Progenitor cell of endocrine pancreas (in vitro differentiated cells): ENCODE results near the gene ACTBL2. TPM values are rescaled to one million over a fixed set of nuclear protein-coding genes. Genes with fewer than 3 reads are reported as not detected.

ENCODE experiments used
- DNase-seq: peaks from one replicate; pipeline ENCODE4 v3.0.0; 2021; ENCODE audit warnings: low spot score; ENCODE audit not compliant: unreplicated experiment
- H3K27ac Mint-ChIP-seq: 2 replicates; pipeline ENCODE4 v1.8.0; 2021; ENCODE audit warnings: mild to moderate bottlenecking, moderate library complexity, mixed read lengths
- H3K27me3 Mint-ChIP-seq: 2 replicates; pipeline ENCODE4 v1.8.0; 2021; ENCODE audit warnings: mixed read lengths
- H3K36me3 Mint-ChIP-seq: 2 replicates; pipeline ENCODE4 v1.8.0; 2022; ENCODE audit warnings: mixed read lengths; ENCODE audit not compliant: insufficient read depth
- H3K4me1 Mint-ChIP-seq: 2 replicates; pipeline ENCODE4 v1.8.0; 2021; ENCODE audit warnings: low read depth, mixed read lengths
- H3K4me3 Mint-ChIP-seq: 2 replicates; pipeline ENCODE4 v1.8.0; 2021; ENCODE audit warnings: low read depth, mild to moderate bottlenecking, moderate library complexity, mixed read lengths
- H3K9me3 Mint-ChIP-seq: 2 replicates; pipeline ENCODE4 v1.8.0; 2021; ENCODE audit warnings: low read depth, mixed read lengths
- total RNA-seq: library from RNA; stranded (reverse); gene quantifications from 2 replicates; pipeline ENCODE4 v1.2.1, GENCODE V29; 2021
- TF ChIP-seq, protein P1 (sequence below): fragments of 200-600 bp; sonication (generic); IDR thresholded peaks from one replicate; pipeline ENCODE4 v1.5.0; 2021; ENCODE audit warnings: antibody characterized with exemption, mild to moderate bottlenecking; ENCODE audit not compliant: unreplicated experiment

The ACTBL2 gene
- total RNA-seq, 1 donor from 2014 or later: not detected

DNA sequence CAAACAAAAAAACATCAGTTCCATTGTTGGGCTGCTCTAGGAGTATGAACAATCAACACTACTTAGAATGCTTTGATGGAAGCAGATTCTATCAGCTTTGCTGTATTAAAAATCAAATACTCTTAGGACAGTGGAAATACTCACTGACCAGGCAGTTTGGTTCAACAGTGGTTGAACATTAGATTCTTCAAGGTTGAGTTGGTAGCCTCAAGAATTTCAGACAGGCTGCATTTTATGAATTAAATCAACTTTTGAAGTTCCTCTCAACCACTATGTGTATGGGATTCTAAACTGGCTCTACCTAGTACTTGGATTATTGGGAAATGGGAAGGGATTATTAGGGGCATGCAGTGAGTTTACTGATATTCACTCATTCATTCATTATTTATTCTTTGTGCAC is 35.0 kb downstream of the ACTBL2 start:
- TF ChIP-seq, protein P1, sequence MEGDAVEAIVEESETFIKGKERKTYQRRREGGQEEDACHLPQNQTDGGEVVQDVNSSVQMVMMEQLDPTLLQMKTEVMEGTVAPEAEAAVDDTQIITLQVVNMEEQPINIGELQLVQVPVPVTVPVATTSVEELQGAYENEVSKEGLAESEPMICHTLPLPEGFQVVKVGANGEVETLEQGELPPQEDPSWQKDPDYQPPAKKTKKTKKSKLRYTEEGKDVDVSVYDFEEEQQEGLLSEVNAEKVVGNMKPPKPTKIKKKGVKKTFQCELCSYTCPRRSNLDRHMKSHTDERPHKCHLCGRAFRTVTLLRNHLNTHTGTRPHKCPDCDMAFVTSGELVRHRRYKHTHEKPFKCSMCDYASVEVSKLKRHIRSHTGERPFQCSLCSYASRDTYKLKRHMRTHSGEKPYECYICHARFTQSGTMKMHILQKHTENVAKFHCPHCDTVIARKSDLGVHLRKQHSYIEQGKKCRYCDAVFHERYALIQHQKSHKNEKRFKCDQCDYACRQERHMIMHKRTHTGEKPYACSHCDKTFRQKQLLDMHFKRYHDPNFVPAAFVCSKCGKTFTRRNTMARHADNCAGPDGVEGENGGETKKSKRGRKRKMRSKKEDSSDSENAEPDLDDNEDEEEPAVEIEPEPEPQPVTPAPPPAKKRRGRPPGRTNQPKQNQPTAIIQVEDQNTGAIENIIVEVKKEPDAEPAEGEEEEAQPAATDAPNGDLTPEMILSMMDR: no peak
- Mint-ChIP-seq H3K4me3 (no peak overlapping the region), H3K27ac (no peak overlapping the region), H3K4me1 (peaks cover 9% of the 10 kb centered on the region), H3K36me3 (no peaks in the 10 kb centered on the region), H3K9me3 (peaks cover 2% of the 10 kb centered on the region), H3K27me3 (no peaks in the 10 kb centered on the region)
- DNase-seq: no peak

- TF ChIP-seq, protein P1: no peak
- no peaks in the 10 kb centered on the region for H3K36me3 Mint-ChIP-seq
- DNase-seq: no peak
- no peaks in the 10 kb centered on the region for H3K27me3 Mint-ChIP-seq
- peaks cover 9% of the 10 kb centered on the region for H3K4me1 Mint-ChIP-seq
- H3K9me3 Mint-ChIP-seq: peaks cover 2% of the 10 kb centered on the region
- no peak overlapping the region for H3K4me3 Mint-ChIP-seq
- H3K27ac Mint-ChIP-seq: no peak overlapping the region
Observed at GRCh38 chr5:57446966-57447365, 35.6 kb downstream of the ACTBL2 start.

DNA sequence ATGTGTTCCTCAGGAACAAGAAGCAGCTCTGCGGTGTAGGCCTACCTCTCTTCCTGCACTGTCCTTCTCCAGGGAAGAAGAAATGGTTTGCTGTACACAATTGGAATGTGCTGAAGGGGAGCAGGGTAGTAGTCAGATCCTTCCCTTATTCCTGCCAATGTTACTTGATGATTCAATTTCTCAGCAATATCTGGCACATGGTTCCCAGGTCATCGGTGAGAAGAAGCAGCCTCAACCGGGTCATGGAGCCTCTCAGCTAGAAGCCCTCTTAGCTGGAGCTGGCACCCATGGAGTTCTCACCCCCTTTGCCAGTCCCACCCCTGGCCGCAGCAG is 36.9 kb downstream of the ACTBL2 start:
- no peaks in the 10 kb centered on the region for H3K4me1 Mint-ChIP-seq
- H3K27ac Mint-ChIP-seq: no peak overlapping the region
- peaks cover 2% of the 10 kb centered on the region for H3K9me3 Mint-ChIP-seq
- H3K4me3 Mint-ChIP-seq: no peak overlapping the region
- DNase-seq: no peak
- no peaks in the 10 kb centered on the region for H3K36me3 Mint-ChIP-seq
- TF ChIP-seq, protein P1: no peak
- no peaks in the 10 kb centered on the region for H3K27me3 Mint-ChIP-seq

DNA sequence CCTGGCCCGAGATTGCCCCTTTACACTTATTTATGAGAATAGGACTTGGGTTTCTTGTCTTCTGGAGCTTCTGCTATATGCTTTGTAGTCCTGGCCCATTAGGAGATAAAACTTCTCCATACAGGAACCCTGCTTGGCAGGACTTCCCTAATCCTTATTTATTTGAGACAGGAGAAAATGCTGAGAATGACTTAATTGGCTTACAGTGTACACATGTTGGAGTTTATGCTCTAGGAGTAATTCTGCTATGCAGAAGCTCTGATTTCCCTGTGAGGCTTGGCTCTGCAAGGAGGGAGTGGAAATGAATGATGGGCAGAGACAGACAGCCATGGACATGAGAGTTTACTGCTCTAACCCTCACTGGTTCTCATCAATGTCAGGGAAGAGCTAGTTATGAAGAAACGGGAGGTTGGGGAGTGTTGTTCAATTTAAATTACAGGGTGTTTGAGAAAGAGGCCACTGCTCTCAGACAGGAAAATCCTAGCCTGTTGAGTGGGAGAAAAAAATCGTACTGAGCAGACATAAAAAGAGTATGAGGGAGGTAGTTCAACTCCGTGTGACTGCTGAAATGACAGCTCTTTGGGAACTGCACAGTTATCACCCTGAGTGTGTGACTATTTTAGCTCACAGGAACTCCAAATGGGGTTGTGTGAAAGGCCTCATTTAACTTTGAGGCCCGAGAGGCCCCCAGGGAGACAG is 37.5 kb downstream of the ACTBL2 start:
- no peak for DNase-seq
- no peaks in the 10 kb centered on the region for H3K27me3 Mint-ChIP-seq
- H3K4me1 Mint-ChIP-seq: no peaks in the 10 kb centered on the region
- TF ChIP-seq, protein P1: no peak
- H3K9me3 Mint-ChIP-seq: peaks cover 3% of the 10 kb centered on the region
- no peak overlapping the region for H3K27ac Mint-ChIP-seq
- no peak overlapping the region for H3K4me3 Mint-ChIP-seq
- no peaks in the 10 kb centered on the region for H3K36me3 Mint-ChIP-seq

GRCh38 chr5:57442080-57442839 is 40.4 kb downstream of the ACTBL2 start:
- Mint-ChIP-seq H3K36me3 (no peaks in the 10 kb centered on the region), H3K27ac (no peak overlapping the region), H3K4me1 (no peaks in the 10 kb centered on the region), H3K27me3 (no peaks in the 10 kb centered on the region), H3K9me3 (peaks cover 3% of the 10 kb centered on the region), H3K4me3 (no peak overlapping the region)
- TF ChIP-seq, protein P1: no peak
- no peak for DNase-seq
